Astrocyte of the cerebellum (primary cell): ENCODE results near the gene SYCP2L.

Source experiments
- DNase-seq: peaks from one replicate; pipeline ENCODE4 v3.0.0-alpha.2; 2011; ENCODE audit warnings: low read depth
- H3K4me3 ChIP-seq: 2 replicates; pipeline ENCODE4 v1.5.1; 2011; ENCODE audit warnings: mild to moderate bottlenecking, low read depth, low read length, moderate library complexity
- in situ Hi-C: cut with HindIII; loops from 2 replicates; pipeline ENCODE4 v1.10.0; 2017; ENCODE audit warnings: low sequenced_read_pairs
- TF ChIP-seq, protein P1 (sequence below): IDR thresholded peaks from 2 replicates; pipeline ENCODE4 v1.5.1; 2012; ENCODE audit warnings: low read length, low read depth, moderate library complexity, mild to moderate bottlenecking; ENCODE audit errors: missing control alignments

SYCP2L gene

GRCh38 chr6:11016452-11016851, 129.6 kb downstream of the SYCP2L start:
- in situ Hi-C loops, result no loop called here
- no peak overlapping the region for H3K4me3 ChIP-seq
- DNase-seq, result no peak
- TF ChIP-seq, protein P1, sequence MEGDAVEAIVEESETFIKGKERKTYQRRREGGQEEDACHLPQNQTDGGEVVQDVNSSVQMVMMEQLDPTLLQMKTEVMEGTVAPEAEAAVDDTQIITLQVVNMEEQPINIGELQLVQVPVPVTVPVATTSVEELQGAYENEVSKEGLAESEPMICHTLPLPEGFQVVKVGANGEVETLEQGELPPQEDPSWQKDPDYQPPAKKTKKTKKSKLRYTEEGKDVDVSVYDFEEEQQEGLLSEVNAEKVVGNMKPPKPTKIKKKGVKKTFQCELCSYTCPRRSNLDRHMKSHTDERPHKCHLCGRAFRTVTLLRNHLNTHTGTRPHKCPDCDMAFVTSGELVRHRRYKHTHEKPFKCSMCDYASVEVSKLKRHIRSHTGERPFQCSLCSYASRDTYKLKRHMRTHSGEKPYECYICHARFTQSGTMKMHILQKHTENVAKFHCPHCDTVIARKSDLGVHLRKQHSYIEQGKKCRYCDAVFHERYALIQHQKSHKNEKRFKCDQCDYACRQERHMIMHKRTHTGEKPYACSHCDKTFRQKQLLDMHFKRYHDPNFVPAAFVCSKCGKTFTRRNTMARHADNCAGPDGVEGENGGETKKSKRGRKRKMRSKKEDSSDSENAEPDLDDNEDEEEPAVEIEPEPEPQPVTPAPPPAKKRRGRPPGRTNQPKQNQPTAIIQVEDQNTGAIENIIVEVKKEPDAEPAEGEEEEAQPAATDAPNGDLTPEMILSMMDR, result no peak

GRCh38 chr6:11017090-11017489, 130.2 kb downstream of the SYCP2L start:
- TF ChIP-seq, protein P1, result no peak
- no peak for DNase-seq
- in situ Hi-C loops, result no loop called here
- no peak overlapping the region for H3K4me3 ChIP-seq

- no peak overlapping the region for H3K4me3 ChIP-seq
- TF ChIP-seq, protein P1, result no peak
- no peak for DNase-seq
- in situ Hi-C loops, result no loop called here
Observed at GRCh38 chr6:11018225-11018624, 131.4 kb downstream of the SYCP2L start.

DNA sequence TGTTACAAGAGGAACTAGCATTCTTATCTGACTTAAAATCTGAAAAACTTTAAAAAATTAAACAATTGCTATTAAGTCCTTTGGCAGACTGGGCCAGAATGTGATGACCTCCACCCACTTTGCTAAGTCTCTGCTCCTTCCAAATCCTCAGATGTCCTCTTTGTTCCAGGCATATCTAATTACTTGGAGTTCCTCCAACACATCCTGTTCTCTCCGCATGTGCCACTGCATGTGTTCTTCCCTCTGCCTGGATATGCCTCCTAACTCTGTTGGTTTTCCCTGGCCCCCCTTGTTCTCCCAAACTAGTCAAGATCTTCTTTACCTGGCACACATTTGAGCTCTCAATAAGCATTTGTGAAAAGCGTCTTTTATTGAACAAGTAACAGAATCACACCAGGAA, 134.2 kb downstream of the SYCP2L start:
- TF ChIP-seq, protein P1, result no peak
- DNase-seq, result no peak
- H3K4me3 ChIP-seq, result no peak overlapping the region
- in situ Hi-C loops, result no loop called here

GRCh38 chr6:11021714-11022113, 134.9 kb downstream of the SYCP2L start:
- DNase-seq, result no peak
- TF ChIP-seq, protein P1, result no peak
- in situ Hi-C loops, result no loop called here
- no peak overlapping the region for H3K4me3 ChIP-seq

DNA sequence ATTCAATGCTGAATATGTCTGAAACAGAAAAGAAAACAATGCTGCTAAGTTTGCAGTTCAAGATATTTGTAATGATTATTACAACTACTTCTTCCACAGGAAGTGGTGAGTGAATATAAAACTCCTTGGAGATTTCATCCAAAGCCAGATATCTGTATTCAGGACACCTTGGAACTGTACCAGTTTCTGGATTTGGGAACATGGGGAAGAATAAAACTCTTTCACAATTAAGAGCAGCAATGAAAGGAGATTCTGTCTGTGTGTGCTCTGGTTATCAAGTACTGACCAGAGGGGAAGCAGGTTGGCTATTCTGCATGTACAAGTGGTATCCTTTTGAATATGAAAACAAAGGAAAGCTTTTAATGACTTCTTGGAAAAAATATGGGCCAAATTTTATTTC, 136.2 kb downstream of the SYCP2L start:
- in situ Hi-C loops, result no loop called here
- no peak for DNase-seq
- no peak overlapping the region for H3K4me3 ChIP-seq
- TF ChIP-seq, protein P1, result no peak
